Measurements from ENCODE around the gene LETMD1. TPM values are rescaled to one million over a fixed set of nuclear protein-coding genes. Genes with fewer than 3 reads are reported as not detected.

The LETMD1 gene
- total and polyA plus RNA-seq, 9 of the 15 experiments (the other 6 are each of a cell fraction or from before 2014, with no cell fraction given): 58.7 to 163 (median 75.4) TPM

DNA sequence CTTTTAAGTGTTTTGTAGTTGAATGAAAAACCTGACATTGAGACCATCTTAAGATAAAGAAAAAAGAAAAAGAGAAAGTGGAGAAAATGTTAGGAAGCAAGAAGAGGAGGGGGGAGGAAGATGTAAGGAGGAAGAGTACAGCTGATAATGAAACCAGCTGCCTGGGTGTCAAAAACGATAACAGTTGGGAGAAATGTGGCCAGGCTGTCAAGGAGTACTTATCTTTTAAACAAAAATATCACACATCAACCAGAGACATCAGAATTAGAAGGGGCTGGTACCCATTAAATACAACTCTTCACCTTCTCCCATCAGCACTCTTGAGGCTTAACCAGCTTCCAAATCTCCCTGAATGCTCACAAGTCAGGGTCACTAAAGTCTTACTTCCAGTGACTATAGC, 26.4 kb upstream of the LETMD1 start (continued):
- TF ChIP-seq POLR2G (IDR thresholded peaks at IDR 0.05; ENCODE audit: low read depth, low read length): no peak
- peak; percentile 85 for TF ChIP-seq SMARCC2 (IDR thresholded peaks at IDR 0.05; ENCODE audit: low read depth)
- 0 out of 2 replicates have a peak, but pooled peaks have one; percentile 57 for TF ChIP-seq MECOM (CRISPR knock-in tag; IDR thresholded peaks at IDR 0.05)
- no peak for TF ChIP-seq SMAD1 (IDR thresholded peaks at IDR 0.05; ENCODE audit: low read depth, low read length, partially characterized antibody)
- TF ChIP-seq ZNF764 (CRISPR knock-in tag; IDR thresholded peaks at IDR 0.05; ENCODE audit: low read depth): no peak
- peak; percentile 70; the same call in 1 of the 2 replicates for TF ChIP-seq HLTF (IDR thresholded peaks at IDR 0.05)
- TF ChIP-seq ZNF12 (CRISPR knock-in tag; IDR thresholded peaks at IDR 0.05): no peak
- TF ChIP-seq AFF1 (IDR thresholded peaks at IDR 0.05; ENCODE audit: low read depth in 1 of 2, partially characterized antibody in 2 of 2): peak in 1 of 2 experiments; percentile 63
- TF ChIP-seq HMBOX1 (IDR thresholded peaks at IDR 0.05): peak; percentile 79
- TF ChIP-seq TAF9B (IDR thresholded peaks at IDR 0.05; ENCODE audit: partially characterized antibody): peak; percentile 97
- TF ChIP-seq BRCA1 (IDR thresholded peaks at IDR 0.05): no peak
- TF ChIP-seq BRCA1 (CRISPR knock-in tag; IDR thresholded peaks at IDR 0.05): no peak
- TF ChIP-seq PRMT5 (CRISPR knock-in tag; IDR thresholded peaks at IDR 0.05): no peak
- TF ChIP-seq DMBX1 (CRISPR knock-in tag; IDR thresholded peaks at IDR 0.05; ENCODE audit: borderline replicate concordance): peak; percentile 35; the same call in 1 of the 2 replicates
- TF ChIP-seq BACH1 (tag; IDR thresholded peaks at IDR 0.05): no peak
- TF ChIP-seq DPF2 (IDR thresholded peaks at IDR 0.05): peak; percentile 98
- no peak for TF ChIP-seq MAFG (tag; conservative IDR thresholded peaks at IDR 0.05)
- 0 out of 2 replicates have a peak, but pooled peaks have one; percentile 42 for TF ChIP-seq ELF4 (CRISPR knock-in tag; IDR thresholded peaks at IDR 0.05)
- peak; percentile 86 for TF ChIP-seq TCF3 (CRISPR knock-in tag; IDR thresholded peaks at IDR 0.05)
- TF ChIP-seq TAL1 (IDR thresholded peaks at IDR 0.05): peak; percentile 92
- TF ChIP-seq ZNF224 (CRISPR knock-in tag; IDR thresholded peaks at IDR 0.05): no peak
- TF ChIP-seq NR4A1 (CRISPR knock-in tag; IDR thresholded peaks at IDR 0.05): no peak
- no peak for TF ChIP-seq NR4A1 (tag; IDR thresholded peaks at IDR 0.05)
- no peak for TF ChIP-seq TSHZ1 (CRISPR knock-in tag; IDR thresholded peaks at IDR 0.05)

Data from K562 (cell line).